NCI-H1092 (cell line): ENCODE data around the gene CTAG2.
"Not testable (repeated sequence)": the region's sequence is repeated elsewhere in the genome, so short reads cannot be mapped to it uniquely, and the experiment has no call there.

Experiments
- DNase-seq: peaks from one replicate; lab custom pipeline; 2025; lab: John Stamatoyannopoulos, UW

CTAG2 gene

DNA sequence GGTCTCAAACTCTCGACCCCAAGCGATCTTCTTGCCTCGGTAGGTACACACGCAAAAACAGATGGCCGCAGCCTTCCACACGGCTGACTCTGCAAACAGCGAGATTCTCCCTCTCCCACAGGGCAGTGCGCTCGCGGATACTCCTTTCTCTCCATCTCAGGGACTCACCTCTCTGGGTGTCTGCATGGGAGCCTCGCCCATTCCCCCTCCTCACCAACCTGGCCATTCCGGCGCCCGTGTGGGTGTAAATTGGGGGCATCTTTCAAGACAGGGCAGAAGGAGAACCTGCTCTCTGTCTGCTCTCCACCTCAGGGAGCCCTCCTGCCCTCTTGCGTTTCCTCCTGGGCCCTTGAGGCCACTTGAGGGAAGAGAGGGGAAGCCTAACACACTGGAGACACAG, 4.4 kb downstream of the CTAG2 start:
- DNase-seq: no peak

DNA sequence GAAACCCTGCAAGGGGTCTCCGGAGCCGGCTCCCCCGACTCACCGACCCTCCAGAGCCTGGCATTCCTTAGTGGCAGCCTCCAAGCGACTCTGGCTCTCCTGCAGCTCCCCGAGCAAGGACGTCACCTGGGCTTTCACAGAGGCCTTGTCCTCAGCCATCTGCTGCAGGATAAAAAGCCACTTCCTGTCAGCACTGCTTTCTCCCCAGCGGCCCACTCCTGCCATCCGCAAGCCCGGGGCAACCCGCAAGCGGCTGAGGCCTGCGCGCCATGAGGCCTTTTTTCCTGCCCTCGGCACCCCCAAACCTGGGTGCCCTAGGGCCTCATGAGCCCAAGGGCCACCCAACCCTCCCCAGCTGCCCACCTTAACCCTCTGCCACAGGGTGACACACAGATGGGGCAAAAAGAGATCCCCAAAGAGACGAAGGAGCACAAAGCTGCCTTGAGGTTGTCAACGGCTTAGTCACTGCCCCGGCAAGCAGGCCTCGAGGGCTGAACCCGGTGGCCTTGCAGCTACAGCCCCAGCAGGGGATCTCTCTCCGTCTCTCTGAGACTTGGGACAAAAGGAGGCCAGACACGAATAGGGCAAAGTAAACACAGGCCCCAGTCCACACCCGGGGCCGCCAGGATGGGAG, 7.5 kb downstream of the CTAG2 start:
- not testable (repeated sequence) for DNase-seq

DNA sequence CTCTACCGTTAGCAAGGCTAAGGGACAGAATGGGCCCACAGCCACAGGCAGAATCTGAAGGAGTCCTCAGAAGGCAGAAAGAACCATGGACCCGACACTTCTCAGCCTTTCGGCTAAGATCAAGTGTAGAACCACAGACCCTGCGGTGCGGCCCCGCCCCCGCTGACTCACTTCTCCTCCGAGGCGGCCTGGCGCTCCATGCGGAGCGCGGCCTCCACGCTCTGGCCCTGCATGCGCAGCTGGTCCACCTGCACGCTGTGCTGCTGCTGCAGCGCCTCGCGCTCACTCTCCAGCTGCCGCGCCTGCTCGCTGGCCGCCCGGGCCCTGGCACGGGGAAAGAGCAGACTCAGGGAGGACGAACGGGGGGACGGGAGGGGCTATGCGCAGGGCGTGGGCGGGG, 9.7 kb downstream of the CTAG2 start:
- DNase-seq: not testable (repeated sequence)

DNA sequence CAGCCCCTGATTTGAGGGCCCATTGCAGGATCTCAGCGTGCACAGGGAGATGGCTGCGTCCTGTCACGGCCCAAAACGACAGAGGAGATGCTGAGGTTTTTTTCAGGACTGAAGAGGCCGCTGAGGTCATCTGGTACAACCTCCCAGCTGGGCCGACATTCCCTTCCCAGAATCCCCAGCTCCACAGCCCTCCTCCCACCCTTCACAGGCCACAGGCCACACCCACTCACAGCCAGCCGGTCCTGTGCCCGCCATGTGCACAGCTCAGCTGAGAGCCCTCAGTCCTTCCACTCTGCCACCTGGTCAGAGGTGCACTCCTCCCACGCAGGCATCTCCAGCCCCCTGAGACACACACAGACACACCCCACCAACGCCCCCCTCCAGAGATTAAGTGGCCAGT, 11.6 kb downstream of the CTAG2 start:
- not testable (repeated sequence) for DNase-seq

DNA sequence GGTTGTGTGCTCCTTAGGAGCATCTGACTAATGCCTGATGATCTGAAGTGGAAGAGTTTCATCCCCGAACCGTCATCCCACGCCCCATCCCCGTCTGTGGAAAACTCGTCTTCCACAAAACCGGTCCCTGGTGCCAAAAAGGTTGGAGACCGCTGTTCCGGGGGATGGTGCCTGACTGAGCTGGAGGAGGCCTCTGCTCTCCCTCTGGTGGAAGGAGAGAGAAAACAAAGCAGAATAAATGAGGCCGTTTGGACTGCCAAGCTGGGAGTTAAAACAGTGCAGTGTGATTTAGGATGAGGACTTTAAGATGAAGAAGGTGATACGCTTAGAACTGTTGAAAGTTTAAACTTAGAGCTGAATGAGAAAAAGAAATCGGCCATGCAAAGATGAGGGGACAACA, 19.7 kb downstream of the CTAG2 start:
- not testable (repeated sequence) for DNase-seq

DNA sequence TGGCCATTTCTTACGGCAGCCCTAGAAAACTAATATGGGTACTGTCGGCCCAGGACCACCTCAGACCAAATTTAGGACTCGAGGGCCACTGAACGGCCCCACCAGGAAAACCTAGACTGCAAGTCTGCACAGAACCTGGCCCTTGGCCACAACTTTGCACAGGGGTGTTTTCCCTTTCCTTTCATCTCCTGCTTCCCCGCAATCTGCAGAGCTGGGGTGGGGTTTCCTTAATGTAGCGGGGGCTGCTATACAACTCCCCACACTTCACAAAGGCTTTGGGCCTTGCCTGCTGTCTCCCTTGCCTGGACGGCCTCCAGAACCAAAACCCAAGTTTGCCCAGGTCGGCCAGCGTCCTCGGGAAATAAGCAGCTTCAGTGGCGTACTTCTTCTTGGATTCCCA, 22.4 kb downstream of the CTAG2 start:
- DNase-seq: not testable (repeated sequence)

DNA sequence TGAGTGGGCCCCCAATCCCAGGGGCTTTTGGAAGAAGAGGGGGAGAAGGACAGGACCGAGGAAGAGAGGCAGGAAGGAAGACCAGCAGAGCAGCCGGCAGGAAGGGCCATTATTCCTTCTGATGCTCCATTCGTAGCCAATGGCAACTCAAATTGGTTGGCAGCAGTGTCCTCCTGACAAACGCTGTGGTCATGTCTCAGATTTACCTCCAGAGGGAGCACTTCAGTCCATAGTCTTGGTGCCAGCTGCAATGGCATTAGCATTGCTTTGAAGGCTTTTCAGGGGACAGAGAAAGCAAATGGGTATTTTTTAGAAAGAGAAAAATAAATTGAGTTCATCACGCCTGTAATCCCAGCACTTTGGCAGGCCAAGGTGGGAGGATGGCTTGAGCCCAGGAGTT, 24.4 kb downstream of the CTAG2 start:
- not testable (repeated sequence) for DNase-seq

DNA sequence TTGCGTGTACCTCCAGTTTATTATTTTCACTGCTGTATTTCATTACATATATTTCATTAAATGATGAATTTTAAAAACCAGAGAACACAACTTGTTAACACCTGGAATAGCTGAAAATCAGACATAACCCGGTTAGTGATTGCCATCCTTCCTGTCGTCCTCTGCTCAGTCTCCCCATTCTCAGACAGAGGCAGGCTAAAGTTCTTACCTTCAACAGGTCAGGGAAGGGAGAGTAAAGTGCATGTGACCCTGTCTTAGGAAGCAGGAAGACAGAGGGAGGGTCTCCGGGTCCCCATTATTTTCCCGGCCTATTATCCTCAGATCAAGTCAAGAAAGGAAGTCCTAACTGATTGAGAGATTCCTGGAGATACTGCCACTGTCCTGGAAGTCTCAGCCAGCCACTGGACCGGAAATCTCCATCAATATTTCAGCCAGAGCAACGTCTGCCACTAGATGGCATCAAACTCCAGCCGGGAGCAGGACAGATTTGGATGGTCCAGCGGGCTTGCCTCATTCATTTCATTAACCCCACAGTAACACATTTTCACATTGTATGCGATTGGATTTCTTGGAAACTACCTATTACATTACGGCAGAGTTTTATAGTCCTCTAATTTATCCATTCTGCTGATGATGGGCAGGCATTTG, 32.5 kb downstream of the CTAG2 start:
- not testable (repeated sequence) for DNase-seq

DNA sequence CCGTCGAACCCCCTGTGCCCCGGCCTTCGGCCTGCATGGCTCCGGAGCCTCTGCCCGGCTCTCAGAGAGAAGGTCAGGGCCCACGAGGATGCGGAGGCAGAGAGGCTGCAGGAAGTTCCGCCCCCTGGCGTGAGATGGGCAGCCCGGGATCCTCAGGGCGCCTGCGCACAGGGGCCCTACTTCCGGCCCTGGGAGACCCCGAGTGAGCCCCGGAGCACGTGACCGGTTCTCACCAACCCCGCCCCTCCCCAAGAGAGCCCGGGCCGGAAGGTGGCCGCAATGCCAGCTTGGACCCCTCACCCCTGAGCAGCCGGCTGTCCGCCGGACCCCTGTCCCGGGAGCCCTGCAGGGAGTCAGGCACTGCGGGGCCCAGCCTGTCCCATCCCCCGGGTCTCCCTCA, 34.2 kb downstream of the CTAG2 start, which contains the start of gene CTAG1B:
CTAG1B (minus strand) TSS at position 101 of the 400 bp plus-strand sequence; CDS start at position 37, 64 bp downstream.
- not testable (repeated sequence) for DNase-seq

DNA sequence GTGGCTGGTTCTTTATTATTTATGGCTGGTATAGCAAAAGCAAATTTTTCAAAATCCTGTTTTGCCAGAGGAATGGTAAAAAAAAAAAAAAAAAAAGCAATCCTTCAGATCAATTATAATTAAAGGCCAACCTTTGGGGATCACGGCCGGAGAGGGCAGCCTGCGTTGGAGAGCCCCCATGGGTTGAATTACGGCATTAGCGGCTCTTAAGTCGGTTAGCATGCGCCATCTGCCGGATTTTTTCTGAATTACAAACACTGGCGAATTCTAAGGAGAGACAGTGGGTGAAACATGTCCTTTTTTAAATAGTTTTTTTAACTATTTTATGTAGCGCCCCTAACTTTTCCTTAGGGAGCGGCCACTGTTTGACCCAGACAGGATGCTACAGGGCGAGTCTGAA, 39.8 kb downstream of the CTAG2 start:
- DNase-seq: not testable (repeated sequence)

DNA sequence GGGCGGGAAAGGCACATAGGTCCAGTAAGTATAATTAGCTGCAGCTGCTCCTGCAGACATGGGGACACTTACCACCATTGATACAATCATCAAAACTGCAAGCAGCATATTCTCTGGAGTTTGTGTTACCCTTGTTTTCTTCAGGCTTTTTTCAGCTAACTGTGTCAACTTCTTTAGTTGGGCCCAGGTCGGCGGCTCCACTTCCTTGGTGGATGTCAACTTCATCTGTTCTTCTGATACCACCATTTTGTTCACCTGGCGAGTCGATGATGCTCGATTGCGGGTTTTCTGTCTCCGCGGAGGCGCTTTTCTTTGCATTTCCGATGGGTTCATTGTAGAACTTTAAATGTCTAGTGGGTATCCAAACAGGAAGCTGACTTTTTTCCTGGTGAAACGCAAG, 42.2 kb downstream of the CTAG2 start:
- DNase-seq: not testable (repeated sequence)

DNA sequence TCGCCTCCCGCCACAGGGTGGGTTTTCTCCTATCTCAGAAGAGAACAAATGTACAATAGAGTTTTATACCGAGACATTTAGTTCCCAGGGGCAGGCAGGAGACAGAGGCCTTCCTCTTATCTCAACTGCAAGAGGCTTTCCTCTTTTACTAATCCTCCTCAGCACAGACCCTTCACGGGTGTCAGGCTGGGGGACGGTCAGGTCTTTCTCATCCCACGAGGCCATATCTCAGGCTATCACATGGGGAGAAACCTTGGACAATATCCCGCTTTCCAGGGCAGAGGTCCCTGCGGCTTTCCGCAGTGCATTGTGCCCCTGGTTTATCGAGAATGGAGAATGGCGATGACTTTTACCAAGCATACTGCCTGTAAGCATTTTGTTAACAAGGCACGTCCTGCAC, 44.6 kb downstream of the CTAG2 start:
- DNase-seq: not testable (repeated sequence)

DNA sequence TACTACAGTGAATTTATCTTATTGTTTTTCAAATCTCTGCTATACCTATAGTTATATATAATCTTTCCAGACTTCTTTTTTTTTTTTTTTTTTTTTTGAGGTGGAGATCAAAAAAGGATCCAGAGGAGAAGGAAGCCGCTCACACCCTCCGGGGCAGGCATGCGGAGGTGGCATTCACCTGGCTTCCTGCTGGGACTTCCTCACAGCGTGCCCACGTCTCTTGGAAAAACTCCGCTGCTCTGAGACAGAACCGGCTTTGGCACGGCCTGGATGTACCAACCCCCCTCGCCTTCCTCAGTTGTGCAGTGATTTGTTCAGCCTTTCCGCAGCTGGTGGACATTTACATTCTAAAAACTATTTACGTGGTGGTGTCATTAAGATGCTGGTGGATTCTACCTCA, 45.4 kb downstream of the CTAG2 start:
- not testable (repeated sequence) for DNase-seq

DNA sequence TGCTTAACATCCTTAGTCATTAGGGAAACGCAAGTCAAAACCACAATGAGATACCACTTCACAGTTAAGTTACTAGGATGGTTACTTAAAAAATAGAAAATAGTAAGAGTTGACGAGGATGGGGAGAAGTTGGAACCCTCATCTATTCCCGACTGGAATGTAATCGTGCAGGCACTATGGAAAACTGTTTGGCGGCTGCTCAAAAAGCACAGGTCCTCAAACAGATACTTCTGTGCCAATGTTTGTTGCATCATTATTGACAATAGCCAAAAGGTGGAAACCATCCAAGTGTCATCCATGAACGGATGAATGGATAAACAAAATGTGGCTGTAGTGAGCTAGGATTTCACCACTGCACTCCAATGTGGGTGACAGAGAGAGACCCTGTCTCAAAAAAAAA, 46.0 kb downstream of the CTAG2 start:
- peak; percentile 86 for DNase-seq

DNA sequence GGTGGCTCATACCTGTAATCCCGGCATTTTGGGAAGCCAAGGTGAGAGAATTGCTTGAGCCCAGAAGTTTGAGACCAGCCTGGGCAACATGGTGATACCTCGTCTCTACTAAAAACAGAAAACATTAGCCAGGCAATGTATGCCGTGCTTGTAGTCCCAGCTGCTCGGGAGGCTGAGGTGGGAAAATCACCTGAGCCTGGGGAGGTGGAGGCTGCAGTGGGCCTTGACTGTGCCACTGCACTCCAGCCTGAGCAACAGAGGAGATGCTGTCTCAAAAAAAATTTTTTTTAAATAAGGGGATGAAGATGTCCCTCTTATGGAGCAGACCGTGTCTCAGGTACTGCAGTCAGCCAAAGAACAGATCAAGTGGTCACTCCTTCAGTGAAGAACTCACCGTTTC, 47.8 kb downstream of the CTAG2 start:
- no peak for DNase-seq

DNA sequence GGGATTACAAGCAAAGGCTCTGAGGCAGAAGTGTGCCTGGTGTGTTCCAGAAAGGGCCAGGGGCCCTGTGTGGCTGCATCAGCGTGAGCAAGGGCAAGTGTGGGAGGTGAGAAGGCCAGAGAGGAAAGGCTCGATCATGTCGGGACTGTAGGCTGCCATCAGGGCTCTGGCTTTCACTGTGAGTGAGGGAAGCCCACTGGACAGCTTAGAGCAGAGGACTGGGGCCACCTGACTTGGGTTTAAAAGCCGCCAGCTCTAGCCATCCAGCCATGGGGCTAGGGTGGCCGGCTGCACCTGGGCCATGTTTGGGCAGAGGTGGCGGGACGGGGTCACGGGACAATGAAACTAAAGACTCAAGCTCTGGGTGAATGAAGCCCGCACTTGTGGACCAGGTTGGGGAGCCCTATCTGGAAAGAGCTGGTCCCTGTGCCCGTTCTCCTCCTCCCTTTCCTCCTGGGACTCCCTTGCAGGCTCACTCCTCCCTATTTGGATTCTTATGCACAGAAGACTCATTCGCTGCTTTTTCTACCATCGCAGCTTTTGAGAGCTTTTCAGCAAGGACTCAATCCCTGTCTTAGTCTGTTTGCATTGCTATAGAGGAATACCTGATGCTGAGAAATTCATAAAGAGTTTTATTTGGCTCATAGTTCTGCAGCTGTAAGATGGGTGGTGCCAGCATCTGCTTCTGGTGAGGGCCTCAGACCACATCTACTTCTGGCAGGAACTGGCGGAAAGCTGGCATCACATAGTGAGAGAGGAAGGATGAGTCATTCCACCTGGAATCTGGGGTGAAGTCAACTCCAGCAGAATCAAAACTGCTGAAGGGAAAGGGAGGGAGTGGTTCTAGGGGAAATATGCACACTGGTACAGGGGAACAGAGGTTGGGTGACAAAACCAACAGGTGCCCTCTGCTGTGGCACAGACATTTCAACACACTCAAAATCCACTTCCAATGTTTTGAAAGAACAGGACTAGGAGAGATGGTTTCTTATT, 49.6 kb downstream of the CTAG2 start:
- DNase-seq: no peak

DNA sequence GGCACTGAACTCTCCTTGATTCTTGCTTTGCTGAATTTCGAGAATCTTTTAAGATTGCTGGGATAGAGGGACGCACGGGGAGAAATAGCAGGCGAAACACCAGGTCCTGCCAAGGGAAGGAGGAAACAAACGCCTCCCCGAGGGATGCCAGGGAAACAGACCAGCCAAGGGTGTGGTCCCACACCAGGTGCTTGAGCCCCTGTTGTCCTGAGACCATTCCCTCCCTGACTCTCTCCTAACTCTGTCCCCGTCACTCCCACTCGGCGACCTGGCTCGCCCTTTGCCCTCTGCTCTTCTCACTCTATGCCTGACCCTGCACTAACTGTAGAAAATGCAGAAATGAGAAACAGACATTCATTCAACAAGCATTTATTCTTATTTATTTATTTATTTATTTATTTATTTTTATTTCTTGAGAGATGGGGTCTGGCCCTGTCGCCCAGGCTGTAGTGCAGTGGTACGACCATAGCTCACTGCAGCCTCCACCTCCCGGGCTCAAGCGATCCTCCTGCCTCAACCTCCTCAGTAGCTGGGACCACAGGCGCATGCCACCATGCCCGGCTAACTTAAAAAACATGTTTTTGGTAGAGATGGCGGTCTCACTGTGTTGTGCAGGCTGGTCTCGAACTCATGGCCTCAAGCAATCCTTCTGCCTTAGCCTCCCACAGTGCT, 50.5 kb downstream of the CTAG2 start:
- no peak for DNase-seq

DNA sequence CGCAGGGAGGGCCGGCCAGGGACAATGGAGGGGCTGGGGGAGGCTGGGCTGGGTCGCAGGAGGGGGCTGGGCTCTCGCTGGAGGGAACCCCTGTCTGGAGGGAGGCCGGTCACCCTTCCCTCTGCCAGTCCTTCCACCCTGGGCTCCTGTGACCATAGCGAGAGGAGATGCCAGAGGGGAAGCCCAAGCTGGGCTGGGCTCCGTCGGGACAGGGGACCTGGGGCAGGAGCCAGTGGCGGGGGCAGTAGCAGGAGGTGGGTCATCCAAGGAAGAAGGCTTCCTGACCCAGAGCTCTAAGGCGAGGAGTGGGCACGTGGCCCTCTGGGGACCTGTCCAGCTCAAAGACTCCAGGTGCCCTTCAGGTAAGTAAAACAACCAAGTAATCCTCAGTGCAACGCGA, 51.2 kb downstream of the CTAG2 start:
- DNase-seq: no peak
